Erythroblast (primary cell): ENCODE data around the gene GHR.

ENCODE experiments used
- DNase-seq, 2 experiments: peaks; one replicate each; lab custom pipeline; 2025; lab: John Stamatoyannopoulos, UW
- GATA1 ChIP-seq: IDR thresholded peaks from 2 replicates; pipeline ENCODE4 v1.6.1; 2011; ENCODE audit warnings: low read depth, mild to moderate bottlenecking, control low read depth, low read length, moderate library complexity
- POLR2A ChIP-seq: IDR thresholded peaks from 2 replicates; pipeline ENCODE4 v1.6.1; 2011; ENCODE audit warnings: mild to moderate bottlenecking, low read length

Gene GHR

DNA sequence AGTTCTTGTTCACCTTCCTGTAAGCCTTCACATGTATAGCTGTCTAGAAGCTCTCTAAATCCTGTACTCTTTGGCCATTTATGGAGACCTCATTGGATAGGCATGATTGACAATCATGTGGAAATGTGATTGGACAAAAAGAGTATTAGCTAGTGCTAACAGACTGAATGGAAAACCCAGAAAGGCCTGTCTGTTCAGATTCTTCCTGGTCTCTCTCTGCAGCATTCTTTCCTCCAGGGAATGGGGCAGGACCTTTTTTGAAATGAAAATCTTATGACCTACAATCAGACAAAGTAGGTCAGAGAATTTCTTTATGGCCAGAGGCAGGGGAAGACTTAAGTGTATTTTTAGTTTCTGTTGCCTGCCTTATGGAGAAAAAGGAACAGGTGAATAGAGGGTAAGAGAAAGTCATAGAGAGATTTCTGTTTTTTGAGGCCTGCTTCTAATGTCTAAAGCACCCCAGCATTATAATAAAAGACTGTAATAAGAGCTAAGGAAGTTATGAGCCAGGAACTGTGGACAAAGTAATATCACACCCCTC, 181.0 kb downstream of the GHR start:
- DNase-seq, result no peak
- no peak for TF ChIP-seq GATA1
- TF ChIP-seq POLR2A, result no peak

DNA sequence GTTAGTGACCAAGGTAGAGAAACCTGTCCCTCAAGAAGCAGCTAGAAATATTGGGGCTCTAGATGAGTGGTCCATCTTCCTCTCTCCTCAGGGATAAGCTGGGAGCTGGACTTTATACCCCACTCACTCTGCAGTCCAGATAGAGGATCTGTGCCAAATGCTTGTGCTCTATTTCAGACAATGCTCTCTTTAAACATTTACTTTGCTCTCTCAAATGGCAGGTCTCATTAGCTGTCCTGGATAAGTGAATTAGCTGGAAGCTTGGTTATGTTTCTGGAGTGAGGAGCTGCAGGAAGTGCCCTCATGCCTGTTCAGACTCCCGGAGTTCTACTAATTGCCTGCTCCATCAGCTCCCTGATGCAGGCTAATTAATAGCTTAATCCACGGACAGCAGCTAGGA, 182.3 kb downstream of the GHR start:
- DNase-seq, result no peak
- TF ChIP-seq POLR2A, result no peak

DNA sequence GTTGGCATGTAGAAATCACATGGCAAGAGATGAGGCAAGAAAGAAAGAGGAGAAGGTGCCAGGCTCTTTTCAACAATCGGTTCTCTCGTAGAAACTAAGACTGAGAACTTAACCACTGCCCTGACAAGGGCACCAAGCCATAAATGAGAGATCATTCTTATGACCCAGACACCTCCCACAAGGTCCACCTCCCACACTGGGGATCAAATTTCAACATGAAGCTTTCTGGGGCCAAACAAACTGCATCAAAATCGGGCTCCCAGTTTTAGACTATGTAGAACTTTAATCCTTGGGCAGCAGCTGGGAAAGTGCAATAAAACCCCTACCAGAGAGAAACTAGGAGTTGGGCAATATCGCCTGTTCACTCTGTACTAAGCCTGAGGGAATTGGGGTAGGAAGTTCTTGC, 183.2 kb downstream of the GHR start:
- DNase-seq, result no peak
- TF ChIP-seq GATA1, result no peak
- TF ChIP-seq POLR2A, result no peak

DNA sequence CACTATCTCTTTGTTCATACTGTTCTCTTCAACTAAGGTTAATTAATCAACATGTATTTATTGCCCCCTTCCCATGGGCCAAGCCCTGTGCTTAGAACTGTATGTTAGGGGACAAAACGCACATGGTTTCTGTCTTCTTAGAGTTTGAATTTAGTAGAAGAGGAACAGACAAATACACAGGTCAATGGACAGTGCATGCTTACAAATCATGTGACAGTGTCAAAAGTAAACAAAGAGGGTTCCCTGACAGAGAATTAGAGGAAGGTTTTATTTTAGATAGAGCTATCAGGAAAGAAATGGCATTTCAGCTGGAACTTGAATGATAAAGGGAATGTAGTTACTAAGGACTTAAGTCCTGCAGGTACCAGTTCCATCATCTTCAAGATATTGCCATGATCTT, 188.2 kb downstream of the GHR start:
- DNase-seq, result no peak
- TF ChIP-seq GATA1 (no peak), POLR2A (no peak)

DNA sequence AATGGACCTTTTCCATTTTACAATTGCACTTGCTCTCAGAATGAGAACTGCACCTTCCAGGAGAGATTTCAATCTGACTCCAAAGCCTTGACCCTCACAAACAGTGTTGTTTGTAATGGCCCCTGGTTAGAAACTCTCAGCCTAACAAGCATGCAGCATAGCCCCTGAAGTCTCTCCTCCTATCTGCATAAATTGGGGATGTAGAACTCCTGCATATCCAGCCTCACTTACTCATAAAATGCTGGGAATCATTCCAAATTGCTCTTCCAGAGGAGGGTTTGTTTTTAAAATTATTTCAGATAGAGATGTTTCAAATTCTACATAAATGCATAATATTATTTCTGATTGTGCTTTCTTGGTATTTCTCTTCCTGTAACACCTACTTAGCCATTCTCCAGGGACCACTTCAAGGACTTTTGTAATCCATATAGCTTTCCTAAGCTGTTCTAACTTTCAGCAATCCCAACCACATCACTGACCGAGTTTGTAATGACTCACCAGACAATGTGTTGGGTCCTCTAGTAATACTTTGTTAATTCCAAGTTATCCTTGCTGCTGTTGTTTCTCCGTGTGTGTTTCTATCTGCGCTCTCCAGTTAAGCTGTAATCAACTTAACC, 189.6 kb downstream of the GHR start:
- no peak for DNase-seq
- no peak for TF ChIP-seq POLR2A
- TF ChIP-seq GATA1, result no peak

DNA sequence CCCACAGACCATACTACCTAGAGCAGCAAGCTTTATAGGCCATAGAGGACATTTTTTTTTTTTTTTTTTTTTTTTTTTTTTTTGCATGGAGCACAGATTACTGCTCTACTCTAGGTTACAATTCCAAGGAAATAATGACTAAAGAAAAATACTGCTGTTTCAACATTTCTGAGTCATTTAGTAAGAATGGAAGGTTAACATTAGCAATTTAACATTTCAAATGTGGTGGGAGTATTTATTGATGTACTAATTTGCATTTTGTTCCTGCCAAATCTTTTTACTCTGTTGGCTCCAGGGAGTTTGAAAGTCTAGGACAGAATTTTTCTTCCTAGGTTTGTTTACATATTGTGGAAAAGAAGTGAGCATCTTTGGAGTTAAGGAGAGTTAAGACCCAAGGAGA, 191.3 kb downstream of the GHR start:
- DNase-seq, result no peak
- TF ChIP-seq GATA1 (no peak), POLR2A (no peak)

DNA sequence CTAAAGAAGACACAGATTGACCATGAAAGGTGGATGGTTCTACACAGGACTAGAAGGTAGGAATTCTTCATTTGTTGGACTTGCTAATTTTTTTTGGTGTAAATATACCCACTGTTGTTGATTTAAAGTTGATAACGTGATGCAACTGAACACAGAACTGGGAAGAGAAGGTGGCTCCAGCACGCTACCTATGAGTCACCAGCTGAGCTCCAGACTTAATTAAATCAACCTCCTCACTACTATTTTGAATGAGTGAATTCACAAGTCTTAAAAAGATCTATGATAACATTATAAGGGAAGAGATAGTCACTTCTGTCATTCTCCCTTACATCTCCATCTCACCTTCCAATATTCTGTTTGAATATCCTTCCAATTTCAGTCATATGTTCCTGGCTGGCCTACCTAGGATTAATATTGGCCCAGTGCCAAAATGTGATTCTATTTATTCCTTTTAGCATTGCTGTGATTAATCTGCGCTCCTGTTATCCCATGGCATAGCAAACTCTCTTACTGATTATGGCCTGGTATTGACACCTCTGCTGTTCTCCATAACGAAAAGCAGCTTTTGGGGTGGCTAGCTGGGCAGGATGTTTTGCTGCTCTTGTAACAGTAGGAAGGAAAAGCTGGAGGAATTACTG, 197.5 kb downstream of the GHR start:
- no peak for TF ChIP-seq POLR2A
- TF ChIP-seq GATA1, result no peak
- DNase-seq, result no peak

DNA sequence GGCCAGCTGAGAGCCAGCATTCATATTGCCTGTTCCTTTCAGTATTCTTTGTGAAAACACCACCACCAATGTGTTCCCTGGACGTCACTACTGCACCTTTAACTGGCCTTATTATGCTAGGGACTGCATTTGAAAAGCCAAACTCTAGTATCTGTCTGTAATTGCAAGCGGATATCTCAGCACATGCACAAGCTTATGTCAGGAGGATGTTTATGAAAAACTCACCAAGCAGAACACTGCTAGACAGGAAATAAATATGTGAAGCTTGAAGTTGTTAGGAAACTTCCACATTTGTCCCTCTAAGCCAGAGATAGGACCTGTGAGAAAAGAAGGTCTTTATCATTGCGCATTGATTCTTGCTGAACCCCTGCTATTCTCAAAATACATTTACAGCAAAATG, 198.0 kb downstream of the GHR start:
- TF ChIP-seq POLR2A, result no peak
- no peak for TF ChIP-seq GATA1
- no peak for DNase-seq

DNA sequence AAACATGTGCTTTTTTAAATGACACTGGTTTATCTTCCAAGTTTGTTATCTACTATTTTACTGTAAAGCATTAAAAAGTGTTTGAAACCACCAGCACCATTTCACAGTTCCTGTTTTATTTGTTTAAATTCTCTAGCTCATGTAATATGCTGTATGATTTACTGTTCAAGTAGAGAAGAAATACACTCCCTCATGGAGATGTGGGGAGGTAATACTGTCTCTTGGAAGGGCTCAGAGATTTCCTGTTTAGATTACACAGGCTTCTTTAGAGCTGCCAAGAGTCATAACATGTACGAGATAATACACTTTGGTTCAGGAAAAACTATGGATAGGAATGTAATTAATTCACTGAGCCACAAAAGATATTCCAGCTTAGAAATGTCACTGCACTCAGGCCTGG, 198.4 kb downstream of the GHR start:
- TF ChIP-seq GATA1, result no peak
- TF ChIP-seq POLR2A, result no peak
- DNase-seq, result no peak

DNA sequence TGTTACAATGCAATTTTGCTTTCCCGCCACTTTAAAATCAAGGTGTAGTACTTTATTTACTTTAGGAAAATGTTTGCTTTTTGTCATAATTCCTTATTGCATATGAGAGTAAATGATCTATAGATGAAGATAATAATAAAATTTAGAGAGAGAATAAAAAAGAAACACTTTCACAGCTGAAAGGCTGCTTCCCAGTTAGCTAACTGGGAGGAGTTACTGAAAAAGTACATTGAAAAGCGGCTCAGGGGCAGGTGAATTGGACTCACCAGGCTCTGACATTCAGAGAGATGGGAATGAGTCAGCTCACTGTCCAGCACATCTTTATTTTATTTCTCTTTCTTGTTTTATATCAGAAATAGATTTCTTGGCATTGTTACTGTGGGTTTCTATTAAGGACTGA, 201.7 kb downstream of the GHR start:
- TF ChIP-seq POLR2A (no peak), GATA1 (no peak)
- DNase-seq, result no peak

DNA sequence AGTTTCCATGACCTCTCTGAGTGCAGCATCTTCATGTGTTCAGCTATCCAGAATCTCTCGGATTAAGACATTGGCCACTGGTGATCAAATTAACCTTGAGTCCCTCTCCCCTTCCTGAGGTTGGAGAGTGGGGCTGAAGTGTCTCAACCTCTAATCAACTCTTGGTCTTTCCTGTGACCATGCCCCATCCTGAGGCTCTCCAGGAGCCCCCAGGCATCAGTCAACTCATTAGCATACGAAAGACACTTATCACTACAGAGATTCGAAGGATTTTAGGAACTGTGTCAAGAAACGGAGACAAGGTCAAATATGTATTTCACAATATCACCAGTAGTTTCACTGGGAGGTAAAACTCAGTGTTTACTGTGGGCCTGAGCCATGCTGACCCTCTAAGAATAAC, 203.2 kb downstream of the GHR start:
- TF ChIP-seq POLR2A, result no peak
- TF ChIP-seq GATA1, result no peak

DNA sequence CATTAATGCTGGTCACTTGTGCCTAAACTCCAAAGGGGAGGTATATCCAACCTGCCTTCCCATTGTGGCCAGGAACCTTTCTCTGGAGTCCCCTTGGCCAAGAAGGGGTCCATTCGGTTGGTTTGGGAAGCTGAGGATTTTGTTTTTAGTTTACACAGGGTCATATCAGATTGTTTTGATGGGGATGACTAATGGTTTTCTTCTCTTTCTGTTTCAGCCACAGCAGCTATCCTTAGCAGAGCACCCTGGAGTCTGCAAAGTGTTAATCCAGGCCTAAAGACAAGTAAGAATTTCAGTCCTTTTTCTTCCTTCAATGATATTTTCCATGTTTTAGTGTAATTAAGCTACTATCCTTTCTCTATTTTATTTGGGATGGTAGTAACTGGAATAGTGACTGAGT, 205.6 kb downstream of the GHR start:
- no peak for DNase-seq
- no peak for TF ChIP-seq POLR2A
- no peak for TF ChIP-seq GATA1

More for the DNA sequence above, 203.2 kb downstream of the GHR start:
- no peak for DNase-seq

DNA sequence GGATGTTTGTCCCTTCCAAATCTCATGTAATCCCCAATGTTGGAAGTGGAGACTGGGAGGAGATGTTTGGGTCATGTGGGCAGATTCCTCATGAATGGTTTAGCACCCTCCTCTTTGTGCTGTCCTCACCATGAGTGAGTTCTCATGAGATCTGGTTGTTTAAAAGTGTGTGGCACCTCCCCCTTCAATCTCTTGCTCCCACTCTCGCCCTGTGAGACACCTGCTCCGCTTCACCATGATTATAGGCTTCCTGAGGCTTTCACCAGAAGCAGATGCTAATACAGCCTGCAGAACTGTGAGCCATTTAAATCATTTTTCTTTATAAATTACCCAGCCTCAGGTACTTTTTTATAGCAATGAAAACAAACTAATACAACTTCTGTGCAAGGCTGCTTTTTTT, 206.0 kb downstream of the GHR start:
- no peak for DNase-seq
- TF ChIP-seq GATA1 (no peak), POLR2A (no peak)

DNA sequence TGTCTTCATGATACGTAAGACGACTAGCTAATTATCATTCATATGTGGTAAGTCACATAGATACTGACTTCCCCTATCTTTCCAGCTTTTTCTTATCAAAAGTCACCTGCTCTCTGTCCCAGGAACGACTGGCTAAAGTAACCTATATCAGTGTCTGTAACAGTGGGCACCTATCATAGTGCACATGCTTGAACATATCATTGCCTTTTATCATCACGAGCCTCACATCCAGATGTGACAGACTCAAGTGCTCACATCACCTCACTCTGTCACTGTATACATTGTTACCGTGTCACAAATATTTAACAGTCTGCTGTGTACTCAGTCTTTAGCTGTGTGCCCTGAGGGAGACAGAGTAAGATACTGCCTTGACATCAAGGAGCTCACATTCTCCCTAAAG, 208.0 kb downstream of the GHR start:
- TF ChIP-seq POLR2A, result no peak
- no peak for TF ChIP-seq GATA1

DNA sequence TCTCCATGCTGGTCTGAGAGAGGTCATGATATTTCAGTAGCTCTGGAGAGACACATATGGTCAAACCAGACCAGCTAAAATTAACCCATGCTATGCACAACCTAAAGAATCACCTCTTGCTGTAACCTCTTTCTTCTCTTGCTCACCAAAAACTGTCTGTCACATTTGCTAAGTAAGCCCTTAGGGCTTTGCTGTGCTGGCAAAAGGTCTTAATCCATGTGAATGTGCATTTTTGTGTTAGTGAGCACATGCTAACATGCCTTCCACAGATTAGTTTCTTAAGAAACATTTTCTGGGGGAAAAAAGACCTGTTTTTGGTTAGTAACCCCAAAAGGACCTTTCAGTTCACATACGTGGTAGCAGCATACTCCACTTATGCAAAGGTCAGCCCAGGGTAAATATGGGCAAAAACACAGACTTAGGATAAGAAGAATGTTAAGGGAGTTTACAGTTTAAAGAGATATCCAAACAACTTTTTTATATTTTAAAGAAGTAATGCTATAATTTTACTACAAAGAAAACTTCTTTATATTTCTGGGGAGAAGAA, 209.2 kb downstream of the GHR start:
- DNase-seq, result no peak
- TF ChIP-seq GATA1, result no peak
- TF ChIP-seq POLR2A, result no peak

More for the DNA sequence above, 208.0 kb downstream of the GHR start:
- DNase-seq, result no peak
